Measurements from ENCODE around the gene NR1H4.

The NR1H4 gene

DNA sequence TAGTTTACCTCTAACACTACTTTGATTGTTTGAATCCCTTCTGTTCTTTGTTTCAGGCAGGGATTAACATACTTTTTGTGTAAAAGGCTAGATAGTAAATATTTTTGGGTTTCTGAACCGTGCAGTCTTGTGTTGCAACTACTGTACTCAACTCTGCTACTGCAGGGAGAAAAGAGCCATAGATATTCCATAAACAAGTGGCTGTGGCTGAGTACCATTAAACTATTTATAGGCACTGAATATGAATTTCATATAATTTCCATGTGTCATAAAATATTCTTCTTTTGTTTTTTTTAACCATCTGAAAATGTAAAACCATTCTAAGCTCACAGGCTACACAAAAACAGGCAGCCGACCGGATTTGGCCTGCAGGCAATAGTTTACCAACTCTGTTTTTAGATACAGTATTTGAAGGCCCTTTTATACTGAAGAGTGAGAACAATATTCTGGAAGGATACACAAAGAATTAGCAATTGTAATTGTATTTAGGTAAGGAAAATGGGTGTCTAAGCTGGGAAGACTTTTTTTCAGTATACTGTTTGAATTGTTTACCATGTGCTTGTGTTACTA is 15.7 kb downstream of the NR1H4 start:
- DNase-seq (ENCODE audit: low read depth, low spot score): no peak
- ChIA-PET CTCF (no interaction called here), POLR2A (no interaction called here)
- no peak overlapping the region for H3K4me3 ChIP-seq (ENCODE audit: low read depth, low read length)
- TF ChIP-seq, protein P1, sequence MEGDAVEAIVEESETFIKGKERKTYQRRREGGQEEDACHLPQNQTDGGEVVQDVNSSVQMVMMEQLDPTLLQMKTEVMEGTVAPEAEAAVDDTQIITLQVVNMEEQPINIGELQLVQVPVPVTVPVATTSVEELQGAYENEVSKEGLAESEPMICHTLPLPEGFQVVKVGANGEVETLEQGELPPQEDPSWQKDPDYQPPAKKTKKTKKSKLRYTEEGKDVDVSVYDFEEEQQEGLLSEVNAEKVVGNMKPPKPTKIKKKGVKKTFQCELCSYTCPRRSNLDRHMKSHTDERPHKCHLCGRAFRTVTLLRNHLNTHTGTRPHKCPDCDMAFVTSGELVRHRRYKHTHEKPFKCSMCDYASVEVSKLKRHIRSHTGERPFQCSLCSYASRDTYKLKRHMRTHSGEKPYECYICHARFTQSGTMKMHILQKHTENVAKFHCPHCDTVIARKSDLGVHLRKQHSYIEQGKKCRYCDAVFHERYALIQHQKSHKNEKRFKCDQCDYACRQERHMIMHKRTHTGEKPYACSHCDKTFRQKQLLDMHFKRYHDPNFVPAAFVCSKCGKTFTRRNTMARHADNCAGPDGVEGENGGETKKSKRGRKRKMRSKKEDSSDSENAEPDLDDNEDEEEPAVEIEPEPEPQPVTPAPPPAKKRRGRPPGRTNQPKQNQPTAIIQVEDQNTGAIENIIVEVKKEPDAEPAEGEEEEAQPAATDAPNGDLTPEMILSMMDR (IDR thresholded peaks at IDR 0.05; ENCODE audit: insufficient read depth, low read length, missing control alignments): no peak

DNA sequence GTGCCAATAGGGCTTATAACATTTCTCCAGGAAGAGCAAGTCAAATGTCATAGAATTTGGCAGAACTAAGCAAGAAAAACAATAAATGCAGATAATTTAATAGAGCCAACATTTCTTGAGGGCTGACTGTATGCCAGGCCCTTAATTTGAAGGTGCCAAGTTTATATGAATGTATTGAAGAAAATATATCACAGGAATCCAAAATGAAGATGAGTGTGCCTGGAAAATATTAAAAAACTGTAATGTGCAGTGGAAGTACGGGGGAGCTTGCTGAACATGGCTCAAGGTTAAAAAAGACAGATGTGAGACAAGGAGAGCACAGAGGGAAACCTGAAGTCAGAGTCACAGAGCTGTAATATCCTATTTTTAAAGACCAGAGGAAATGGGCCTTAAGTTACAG is 16.4 kb downstream of the NR1H4 start:
- DNase-seq (ENCODE audit: low read depth, low spot score): no peak
- TF ChIP-seq, protein P1 (IDR thresholded peaks at IDR 0.05; ENCODE audit: insufficient read depth, low read length, missing control alignments): no peak
- ChIA-PET CTCF (no interaction called here), POLR2A (interaction anchor here (0.6 kb wide), 1 partner anchor 652 kb away, joined by 4 read pairs; no protein-coding TSS in a partner anchor)
- H3K4me3 ChIP-seq (ENCODE audit: low read depth, low read length): no peak overlapping the region

DNA sequence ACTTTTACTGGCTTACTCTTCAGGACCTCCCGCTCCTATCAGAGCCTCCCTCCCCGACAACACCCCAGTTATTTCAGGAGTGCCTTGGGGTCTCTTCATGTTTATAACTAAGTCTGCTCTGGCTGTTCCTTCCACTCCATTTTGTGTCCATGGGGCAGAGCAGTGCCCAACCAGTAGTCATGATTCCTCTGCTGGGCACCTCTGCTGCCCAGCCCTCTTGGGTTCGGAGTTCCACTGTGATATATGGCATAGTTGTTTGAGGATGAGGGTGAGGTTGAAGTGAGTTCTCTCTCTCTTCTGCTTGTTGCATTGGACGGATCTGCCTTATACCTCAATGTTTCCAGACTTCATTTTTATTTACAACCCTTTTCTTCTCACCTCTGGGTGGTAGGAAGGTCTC is 17.4 kb downstream of the NR1H4 start:
- CTCF ChIA-PET: no interaction called here
- DNase-seq (ENCODE audit: low read depth, low spot score): no peak
- TF ChIP-seq, protein P1 (IDR thresholded peaks at IDR 0.05; ENCODE audit: insufficient read depth, low read length, missing control alignments): no peak
- no peak overlapping the region for H3K4me3 ChIP-seq (ENCODE audit: low read depth, low read length)
- POLR2A ChIA-PET: no interaction called here

DNA sequence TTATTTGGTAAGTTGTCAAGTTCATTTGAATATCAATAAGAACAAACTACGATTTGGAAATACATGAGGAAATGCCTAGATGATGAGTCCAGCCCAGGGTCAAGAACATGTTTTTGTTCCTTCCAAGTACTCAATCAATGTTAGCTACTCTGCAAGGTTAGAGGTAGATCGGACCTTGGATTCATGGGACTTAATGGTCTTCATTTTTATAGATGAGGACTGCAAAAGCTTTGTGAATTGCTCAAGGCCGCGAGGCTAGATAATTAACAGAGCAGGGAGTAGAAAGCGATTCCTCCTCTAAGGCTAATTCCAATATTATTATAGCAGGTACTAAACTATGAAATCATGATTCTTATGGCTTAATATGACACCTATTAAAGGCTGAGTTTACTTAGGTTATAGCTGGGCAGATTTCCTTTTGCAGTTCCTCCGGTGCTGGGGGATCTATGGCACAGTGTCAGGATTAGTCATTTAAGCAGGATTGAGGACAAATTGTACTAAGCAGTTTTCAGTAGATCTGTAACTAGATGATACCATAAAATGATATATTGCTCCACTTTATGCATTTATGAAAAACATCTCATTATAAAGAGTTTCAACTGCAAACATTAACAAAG is 19.8 kb downstream of the NR1H4 start:
- ChIA-PET POLR2A (no interaction called here), CTCF (no interaction called here)
- no peak for DNase-seq (ENCODE audit: low read depth, low spot score)
- H3K4me3 ChIP-seq (ENCODE audit: low read depth, low read length): no peak overlapping the region
- TF ChIP-seq, protein P1 (IDR thresholded peaks at IDR 0.05; ENCODE audit: insufficient read depth, low read length, missing control alignments): no peak

DNA sequence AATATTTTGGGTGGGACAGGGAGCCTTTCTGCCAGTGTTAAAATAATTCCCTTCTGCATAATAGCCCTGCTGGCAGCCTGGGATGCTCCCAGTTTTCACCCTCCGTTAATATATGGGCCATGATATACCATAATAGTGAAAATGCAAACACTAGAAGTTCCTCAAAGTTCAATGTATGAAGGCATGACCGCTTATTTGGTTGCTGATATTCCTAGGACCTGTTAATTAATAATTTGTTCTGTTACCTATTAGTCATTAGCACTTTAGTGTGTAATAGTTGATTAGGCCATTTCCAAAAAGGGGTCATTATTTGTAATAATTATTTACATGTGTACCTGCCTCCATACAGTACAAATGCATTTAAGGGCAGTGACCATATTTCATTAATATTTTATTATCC is 20.4 kb downstream of the NR1H4 start:
- TF ChIP-seq, protein P1 (IDR thresholded peaks at IDR 0.05; ENCODE audit: insufficient read depth, low read length, missing control alignments): no peak
- CTCF ChIA-PET: no interaction called here

DNA sequence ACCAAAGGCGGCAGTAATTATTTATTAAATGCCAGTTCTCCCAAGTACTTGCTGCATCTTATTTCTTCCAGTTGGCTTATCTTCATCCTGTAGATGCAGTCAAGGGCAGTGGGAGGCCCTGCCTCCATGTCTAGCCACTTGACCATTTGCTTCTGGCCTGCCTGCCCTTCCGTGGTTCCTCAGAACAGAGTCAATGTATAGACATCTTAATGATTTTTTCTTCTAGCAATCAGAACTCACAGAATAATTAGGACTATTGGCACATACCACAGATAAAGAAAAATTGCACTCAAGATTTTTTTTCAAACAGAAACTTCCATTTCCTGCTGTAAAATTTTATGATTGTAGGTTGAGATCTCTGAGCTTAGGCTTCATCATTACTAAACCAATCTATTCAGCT is 20.9 kb downstream of the NR1H4 start:
- no peak overlapping the region for H3K4me3 ChIP-seq (ENCODE audit: low read depth, low read length)
- TF ChIP-seq, protein P1 (IDR thresholded peaks at IDR 0.05; ENCODE audit: insufficient read depth, low read length, missing control alignments): no peak
- POLR2A ChIA-PET: no interaction called here
- DNase-seq (ENCODE audit: low read depth, low spot score): no peak
- CTCF ChIA-PET: no interaction called here

More for the DNA sequence above, 20.4 kb downstream of the NR1H4 start:
- no peak overlapping the region for H3K4me3 ChIP-seq (ENCODE audit: low read depth, low read length)
- POLR2A ChIA-PET: no interaction called here
- DNase-seq (ENCODE audit: low read depth, low spot score): no peak
